ENCODE measurements around the gene CRLF1. TPM values are rescaled to one million over a fixed set of nuclear protein-coding genes. Genes with fewer than 3 reads are reported as not detected.
"Not testable (repeated sequence)": the region's sequence is repeated elsewhere in the genome, so short reads cannot be mapped to it uniquely, and the experiment has no call there.

The CRLF1 gene
- total RNA-seq, 1 donor from 2014 or later = 17.0 TPM

- Mint-ChIP-seq H3K36me3 (ENCODE audit: unreplicated experiment) (peaks cover 1% of the 10 kb centered on the region), H3K4me1 (ENCODE audit: unreplicated experiment) (peaks cover 21% of the 10 kb centered on the region), H3K9me3 (ENCODE audit: unreplicated experiment) (no peaks in the 10 kb centered on the region), H3K27ac (ENCODE audit: unreplicated experiment) (no peak overlapping the region), H3K27me3 (ENCODE audit: unreplicated experiment) (no peaks in the 10 kb centered on the region), H3K4me3 (ENCODE audit: unreplicated experiment) (peak overlapping the region; percentile 64)
- TF ChIP-seq, protein P1, sequence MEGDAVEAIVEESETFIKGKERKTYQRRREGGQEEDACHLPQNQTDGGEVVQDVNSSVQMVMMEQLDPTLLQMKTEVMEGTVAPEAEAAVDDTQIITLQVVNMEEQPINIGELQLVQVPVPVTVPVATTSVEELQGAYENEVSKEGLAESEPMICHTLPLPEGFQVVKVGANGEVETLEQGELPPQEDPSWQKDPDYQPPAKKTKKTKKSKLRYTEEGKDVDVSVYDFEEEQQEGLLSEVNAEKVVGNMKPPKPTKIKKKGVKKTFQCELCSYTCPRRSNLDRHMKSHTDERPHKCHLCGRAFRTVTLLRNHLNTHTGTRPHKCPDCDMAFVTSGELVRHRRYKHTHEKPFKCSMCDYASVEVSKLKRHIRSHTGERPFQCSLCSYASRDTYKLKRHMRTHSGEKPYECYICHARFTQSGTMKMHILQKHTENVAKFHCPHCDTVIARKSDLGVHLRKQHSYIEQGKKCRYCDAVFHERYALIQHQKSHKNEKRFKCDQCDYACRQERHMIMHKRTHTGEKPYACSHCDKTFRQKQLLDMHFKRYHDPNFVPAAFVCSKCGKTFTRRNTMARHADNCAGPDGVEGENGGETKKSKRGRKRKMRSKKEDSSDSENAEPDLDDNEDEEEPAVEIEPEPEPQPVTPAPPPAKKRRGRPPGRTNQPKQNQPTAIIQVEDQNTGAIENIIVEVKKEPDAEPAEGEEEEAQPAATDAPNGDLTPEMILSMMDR (IDR thresholded peaks at IDR 0.05) = peak; percentile 96
- peak; percentile 93 for DNase-seq (ENCODE audit: extremely low spot score, unreplicated experiment)
Observed at GRCh38 chr19:18594096-18594823, 12.3 kb downstream of the CRLF1 start.

GRCh38 chr19:18593367-18594095, 13.1 kb downstream of the CRLF1 start:
- Mint-ChIP-seq H3K36me3 (ENCODE audit: unreplicated experiment) (peaks cover 1% of the 10 kb centered on the region), H3K9me3 (ENCODE audit: unreplicated experiment) (no peaks in the 10 kb centered on the region), H3K27ac (ENCODE audit: unreplicated experiment) (no peak overlapping the region), H3K4me3 (ENCODE audit: unreplicated experiment) (no peak overlapping the region), H3K4me1 (ENCODE audit: unreplicated experiment) (peaks cover 21% of the 10 kb centered on the region), H3K27me3 (ENCODE audit: unreplicated experiment) (no peaks in the 10 kb centered on the region)
- DNase-seq (ENCODE audit: extremely low spot score, unreplicated experiment) = no peak
- TF ChIP-seq, protein P1 (IDR thresholded peaks at IDR 0.05) = no peak

DNA sequence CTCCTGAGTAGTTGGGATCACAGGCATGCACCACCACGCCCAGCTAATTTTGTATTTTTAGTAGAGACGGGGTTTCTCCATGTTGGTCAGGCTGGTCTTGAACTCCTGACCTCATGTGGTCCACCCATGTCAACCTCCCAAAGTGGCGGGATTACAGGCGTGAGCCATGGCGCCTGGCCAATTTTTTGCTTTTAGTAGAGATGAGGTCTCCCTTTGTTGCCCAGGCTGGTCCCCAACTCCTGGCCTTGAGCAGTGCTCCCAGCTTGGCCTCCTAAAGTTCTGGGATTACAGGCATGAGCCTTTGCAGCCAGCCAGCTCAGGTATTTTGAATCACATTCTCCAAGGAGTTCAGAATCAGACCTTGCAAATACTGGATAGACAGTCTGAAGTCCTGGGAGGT, 13.9 kb downstream of the CRLF1 start:
- H3K27ac Mint-ChIP-seq (ENCODE audit: unreplicated experiment); DNase-seq (ENCODE audit: extremely low spot score, unreplicated experiment); H3K36me3 Mint-ChIP-seq (ENCODE audit: unreplicated experiment); H3K4me3 Mint-ChIP-seq (ENCODE audit: unreplicated experiment); H3K27me3 Mint-ChIP-seq (ENCODE audit: unreplicated experiment); H3K9me3 Mint-ChIP-seq (ENCODE audit: unreplicated experiment): not testable (repeated sequence)
- peaks cover 25% of the 10 kb centered on the region for H3K4me1 Mint-ChIP-seq (ENCODE audit: unreplicated experiment)

DNA sequence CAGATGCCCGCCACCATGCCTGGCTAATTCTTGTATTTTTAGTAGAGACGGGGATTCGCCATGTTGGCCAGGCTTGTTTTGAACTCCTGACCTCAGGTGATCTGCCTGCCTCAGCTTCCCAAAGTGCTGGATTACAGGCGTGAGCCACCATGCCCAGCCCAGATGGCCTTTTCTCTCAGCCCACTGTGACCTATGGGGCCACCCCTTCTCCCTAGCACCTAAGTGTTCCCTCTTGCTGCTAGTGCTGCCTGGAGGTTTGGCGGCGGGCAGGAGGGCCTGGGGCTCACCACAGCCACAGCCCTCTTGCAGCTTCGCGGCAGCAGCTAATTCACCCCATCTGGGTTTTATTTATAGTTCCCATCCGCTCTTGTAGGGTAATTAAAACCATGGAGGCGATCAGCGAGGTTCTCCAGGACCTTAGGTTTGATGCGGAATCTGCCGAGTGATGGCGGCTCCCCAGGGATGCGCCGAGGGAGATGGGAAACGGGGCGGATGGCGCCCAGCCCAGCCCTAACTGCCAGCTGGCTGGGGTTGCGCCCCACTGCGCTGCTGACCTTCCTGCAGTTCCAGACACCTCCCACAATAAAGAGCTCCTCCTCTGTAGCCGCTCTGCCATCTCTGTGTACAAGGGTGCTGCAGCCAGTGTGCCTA, 14.7 kb downstream of the CRLF1 start:
- Mint-ChIP-seq H3K4me1 (ENCODE audit: unreplicated experiment) (peaks cover 25% of the 10 kb centered on the region), H3K9me3 (ENCODE audit: unreplicated experiment) (no peaks in the 10 kb centered on the region), H3K4me3 (ENCODE audit: unreplicated experiment) (no peak overlapping the region), H3K36me3 (ENCODE audit: unreplicated experiment) (peaks cover 1% of the 10 kb centered on the region), H3K27ac (ENCODE audit: unreplicated experiment) (no peak overlapping the region), H3K27me3 (ENCODE audit: unreplicated experiment) (no peaks in the 10 kb centered on the region)
- DNase-seq (ENCODE audit: extremely low spot score, unreplicated experiment) = no peak
- TF ChIP-seq, protein P1 (IDR thresholded peaks at IDR 0.05) = no peak

DNA sequence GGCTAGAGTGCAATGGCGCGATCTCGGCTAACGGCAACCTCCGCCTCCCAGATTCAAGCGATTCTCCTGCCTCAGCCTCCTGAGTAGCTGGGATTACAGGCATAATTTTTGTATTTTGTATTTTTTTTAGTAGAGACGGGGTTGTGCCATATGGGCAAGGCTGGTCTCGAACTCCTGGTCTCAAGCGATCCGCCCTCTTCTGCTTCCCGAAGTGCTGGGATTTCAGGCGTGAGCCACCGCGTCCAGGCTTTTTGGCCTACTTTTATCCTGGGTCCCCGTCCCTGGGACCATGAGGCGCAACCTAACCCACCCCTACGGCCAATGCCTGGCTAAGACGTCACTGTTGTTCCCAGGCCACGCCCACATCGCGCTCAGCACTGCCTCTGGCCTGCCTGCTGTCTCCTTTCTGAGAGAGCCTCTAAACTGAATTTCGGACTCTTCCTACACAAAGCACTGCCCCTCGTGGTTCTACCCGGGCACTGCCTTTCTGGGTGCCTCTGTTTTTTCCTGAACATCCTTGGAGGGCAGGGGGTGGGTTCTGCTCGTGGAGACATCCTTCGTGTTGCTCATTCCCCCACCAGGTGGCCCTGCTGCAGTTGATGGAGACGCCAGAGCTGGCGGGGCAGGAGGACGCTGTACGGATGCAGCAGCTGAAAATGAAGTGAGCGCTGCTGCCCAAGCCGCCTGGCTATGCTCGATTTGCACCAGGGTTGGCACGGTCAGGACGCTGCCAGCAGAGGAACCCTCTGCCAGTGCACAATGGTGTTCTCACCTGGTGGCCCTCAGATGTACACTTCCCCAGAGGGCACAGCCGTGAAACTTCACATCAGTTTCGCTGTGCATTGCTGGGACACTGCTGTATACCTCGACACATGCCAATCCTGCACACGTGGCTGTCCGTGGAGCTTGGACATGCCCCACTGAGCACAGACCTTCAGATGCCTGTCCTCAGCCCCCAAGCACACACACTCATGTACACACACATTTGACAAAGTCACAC, 16.0 kb downstream of the CRLF1 start:
- peak; percentile 91 for DNase-seq (ENCODE audit: extremely low spot score, unreplicated experiment)
- H3K4me1 Mint-ChIP-seq (ENCODE audit: unreplicated experiment) = peaks cover 23% of the 10 kb centered on the region
- TF ChIP-seq, protein P1 (IDR thresholded peaks at IDR 0.05) = peak; percentile 58
- no peaks in the 10 kb centered on the region for H3K27me3 Mint-ChIP-seq (ENCODE audit: unreplicated experiment)
- H3K27ac Mint-ChIP-seq (ENCODE audit: unreplicated experiment) = peak overlapping the region; percentile 74
- H3K36me3 Mint-ChIP-seq (ENCODE audit: unreplicated experiment) = peaks cover 1% of the 10 kb centered on the region
- H3K9me3 Mint-ChIP-seq (ENCODE audit: unreplicated experiment) = no peaks in the 10 kb centered on the region
- H3K4me3 Mint-ChIP-seq (ENCODE audit: unreplicated experiment) = peak overlapping the region; percentile 79

Measured in osteocyte (in vitro differentiated cells).